22Rv1 (cell line): Measurements from ENCODE around the gene SURF6.

Source experiments
- ZFX ChIP-seq: fragments of 450-650 bp; IDR thresholded peaks from 2 replicates; pipeline ENCODE4 v1.6.1; 2017; ENCODE audit warnings: antibody characterized with exemption, borderline replicate concordance
- TF ChIP-seq, protein P1 (sequence below): fragments of 450-650 bp; IDR thresholded peaks from 2 replicates; pipeline ENCODE4 v1.5.1; 2017; ENCODE audit warnings: mild to moderate bottlenecking

DNA sequence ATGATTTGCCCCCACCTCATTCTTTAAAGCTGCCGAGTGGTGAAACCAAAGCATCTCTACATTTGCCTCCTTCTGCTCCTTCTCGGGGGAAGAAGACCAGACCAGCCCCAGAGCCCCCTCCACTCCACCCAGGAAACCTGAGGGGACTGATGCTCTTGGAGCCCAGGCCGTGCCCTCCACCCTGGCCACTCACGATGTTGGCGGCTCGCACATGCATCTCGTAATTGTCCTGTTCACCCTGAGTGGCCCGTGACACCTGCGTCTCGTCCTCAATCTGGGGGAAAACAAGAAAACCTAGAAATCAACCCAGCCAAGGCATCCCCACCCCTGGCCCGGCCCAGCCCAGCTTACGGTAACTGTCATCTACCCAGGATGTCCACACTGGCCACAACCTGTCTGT is 9.0 kb upstream of the SURF6 start:
- TF ChIP-seq, protein P1, sequence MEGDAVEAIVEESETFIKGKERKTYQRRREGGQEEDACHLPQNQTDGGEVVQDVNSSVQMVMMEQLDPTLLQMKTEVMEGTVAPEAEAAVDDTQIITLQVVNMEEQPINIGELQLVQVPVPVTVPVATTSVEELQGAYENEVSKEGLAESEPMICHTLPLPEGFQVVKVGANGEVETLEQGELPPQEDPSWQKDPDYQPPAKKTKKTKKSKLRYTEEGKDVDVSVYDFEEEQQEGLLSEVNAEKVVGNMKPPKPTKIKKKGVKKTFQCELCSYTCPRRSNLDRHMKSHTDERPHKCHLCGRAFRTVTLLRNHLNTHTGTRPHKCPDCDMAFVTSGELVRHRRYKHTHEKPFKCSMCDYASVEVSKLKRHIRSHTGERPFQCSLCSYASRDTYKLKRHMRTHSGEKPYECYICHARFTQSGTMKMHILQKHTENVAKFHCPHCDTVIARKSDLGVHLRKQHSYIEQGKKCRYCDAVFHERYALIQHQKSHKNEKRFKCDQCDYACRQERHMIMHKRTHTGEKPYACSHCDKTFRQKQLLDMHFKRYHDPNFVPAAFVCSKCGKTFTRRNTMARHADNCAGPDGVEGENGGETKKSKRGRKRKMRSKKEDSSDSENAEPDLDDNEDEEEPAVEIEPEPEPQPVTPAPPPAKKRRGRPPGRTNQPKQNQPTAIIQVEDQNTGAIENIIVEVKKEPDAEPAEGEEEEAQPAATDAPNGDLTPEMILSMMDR: no peak
- no peak for TF ChIP-seq ZFX
